VCaP (cell line): ENCODE data around the gene RAD51B.

ENCODE experiments used
- H3K27ac ChIP-seq: fragments of 450-650 bp; 2 replicates; pipeline ENCODE4 v1.5.1; 2017
- TF ChIP-seq, protein P1 (sequence below): fragments of 450-650 bp; conservative IDR thresholded peaks from 2 replicates; pipeline ENCODE4 v1.5.1; 2017; ENCODE audit warnings: mild to moderate bottlenecking, moderate library complexity

The RAD51B gene

DNA sequence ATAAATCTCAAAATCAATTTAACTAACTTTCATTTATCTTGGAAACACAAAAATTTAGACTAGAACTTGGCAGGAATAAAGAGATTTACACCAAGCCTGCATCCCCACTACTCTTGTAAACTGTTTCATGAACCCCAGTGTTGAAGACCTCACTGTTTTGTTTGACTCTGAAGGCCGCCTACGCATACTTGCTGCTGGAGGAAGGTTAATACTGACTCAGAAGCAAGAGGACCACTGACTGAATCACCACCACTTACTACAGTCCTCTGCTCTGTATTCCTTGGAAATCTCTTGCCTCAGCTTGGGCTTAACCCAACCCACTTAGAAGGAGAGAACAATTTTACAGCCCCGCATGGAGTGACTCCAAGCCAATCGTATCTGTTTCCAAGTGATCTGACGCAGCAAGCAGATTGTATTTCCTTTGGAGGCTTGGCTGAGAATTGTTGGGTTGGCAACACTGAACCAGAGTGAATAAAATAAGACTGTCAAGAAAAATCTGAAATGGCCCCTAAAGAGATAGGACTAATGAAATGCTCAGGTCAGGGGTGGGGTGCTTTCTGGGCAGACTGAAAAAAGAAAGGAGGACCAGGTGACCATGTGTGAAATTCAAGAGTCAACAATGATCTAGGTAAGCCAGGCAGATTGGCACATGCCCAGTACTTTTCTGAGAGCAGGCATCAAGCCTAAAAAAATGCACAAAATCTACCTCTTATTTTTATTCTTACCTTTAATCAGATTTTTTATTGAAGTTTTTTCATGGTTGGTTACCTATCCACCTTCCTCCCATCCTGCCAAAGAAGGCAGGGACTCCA is 724.7 kb downstream of the RAD51B start:
- no peak overlapping the region for H3K27ac ChIP-seq
- TF ChIP-seq, protein P1, sequence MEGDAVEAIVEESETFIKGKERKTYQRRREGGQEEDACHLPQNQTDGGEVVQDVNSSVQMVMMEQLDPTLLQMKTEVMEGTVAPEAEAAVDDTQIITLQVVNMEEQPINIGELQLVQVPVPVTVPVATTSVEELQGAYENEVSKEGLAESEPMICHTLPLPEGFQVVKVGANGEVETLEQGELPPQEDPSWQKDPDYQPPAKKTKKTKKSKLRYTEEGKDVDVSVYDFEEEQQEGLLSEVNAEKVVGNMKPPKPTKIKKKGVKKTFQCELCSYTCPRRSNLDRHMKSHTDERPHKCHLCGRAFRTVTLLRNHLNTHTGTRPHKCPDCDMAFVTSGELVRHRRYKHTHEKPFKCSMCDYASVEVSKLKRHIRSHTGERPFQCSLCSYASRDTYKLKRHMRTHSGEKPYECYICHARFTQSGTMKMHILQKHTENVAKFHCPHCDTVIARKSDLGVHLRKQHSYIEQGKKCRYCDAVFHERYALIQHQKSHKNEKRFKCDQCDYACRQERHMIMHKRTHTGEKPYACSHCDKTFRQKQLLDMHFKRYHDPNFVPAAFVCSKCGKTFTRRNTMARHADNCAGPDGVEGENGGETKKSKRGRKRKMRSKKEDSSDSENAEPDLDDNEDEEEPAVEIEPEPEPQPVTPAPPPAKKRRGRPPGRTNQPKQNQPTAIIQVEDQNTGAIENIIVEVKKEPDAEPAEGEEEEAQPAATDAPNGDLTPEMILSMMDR: no peak

GRCh38 chr14:68546839-68547238 is 727.3 kb downstream of the RAD51B start:
- TF ChIP-seq, protein P1: no peak
- no peak overlapping the region for H3K27ac ChIP-seq

- H3K27ac ChIP-seq: no peak overlapping the region
- TF ChIP-seq, protein P1: no peak
Observed at GRCh38 chr14:68547305-68548193, 728.0 kb downstream of the RAD51B start.

DNA sequence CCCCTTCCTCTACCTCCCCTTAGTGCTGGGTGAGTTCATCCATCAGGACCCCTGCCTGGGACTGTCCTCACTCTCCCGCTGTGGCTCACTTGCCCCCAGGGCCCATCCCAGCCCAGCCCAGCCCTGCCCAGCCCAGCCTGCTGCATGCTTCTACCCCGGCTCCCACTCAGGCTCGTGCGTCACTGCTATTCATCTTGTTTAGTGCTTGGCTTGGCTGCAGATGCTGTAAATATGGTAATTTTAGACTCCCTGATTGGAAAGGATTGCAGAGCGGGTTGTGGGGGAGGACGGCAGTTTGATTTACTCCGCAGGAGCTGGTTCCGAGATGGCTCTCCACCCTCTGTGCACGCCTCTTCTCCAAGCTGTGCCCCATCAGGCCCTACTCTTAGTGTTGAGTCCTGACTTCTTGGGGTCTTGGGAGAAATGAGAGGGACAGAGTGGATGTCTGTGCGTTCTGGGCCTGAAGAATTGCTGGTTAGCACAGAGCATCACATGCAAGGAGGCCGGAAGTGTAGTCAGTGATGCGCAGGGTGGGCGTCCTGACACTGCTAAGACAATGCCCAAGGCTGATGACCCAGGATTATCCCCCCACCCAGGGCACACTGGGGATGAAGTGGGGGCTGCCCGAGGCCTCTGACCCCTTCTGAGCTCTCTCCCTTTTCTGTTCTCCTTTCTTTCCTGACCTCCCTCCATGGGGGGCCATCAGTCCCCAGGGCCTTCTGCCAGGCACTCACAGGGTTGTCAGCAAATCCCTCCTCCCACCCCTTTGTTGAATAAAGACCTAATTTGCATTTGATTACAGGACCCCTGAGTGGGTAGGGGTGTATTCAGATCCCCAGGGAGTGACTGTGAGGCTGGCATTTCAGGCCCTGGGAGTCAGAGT is 728.9 kb downstream of the RAD51B start:
- no peak overlapping the region for H3K27ac ChIP-seq
- TF ChIP-seq, protein P1: no peak

DNA sequence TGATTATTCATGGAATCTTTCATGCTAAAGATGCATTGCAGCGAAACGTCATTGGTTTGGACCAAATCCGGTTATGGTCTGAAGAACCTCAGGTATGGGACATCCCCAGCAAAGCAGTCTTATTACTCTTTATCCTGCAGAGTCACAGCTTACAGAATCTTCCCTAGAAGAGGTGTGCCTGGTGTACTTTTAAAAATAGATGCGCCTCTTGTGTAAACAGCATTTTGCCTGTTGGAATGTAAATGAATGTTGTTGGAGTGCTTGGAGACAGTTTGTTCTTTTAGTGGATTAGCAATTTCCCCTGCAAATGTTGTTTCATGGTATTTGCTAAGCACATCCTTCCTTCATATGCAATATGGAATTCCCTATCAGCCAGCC is 730.7 kb downstream of the RAD51B start:
- TF ChIP-seq, protein P1: no peak
- H3K27ac ChIP-seq: peak overlapping the region; percentile 65

- H3K27ac ChIP-seq: peak overlapping the region; percentile 65
- TF ChIP-seq, protein P1: no peak
Observed at GRCh38 chr14:68551045-68551683, 731.6 kb downstream of the RAD51B start.
